HEK293 (cell line): ENCODE data around the gene SLC35E3.

Experiments
- CTCF ChIA-PET: fragments of 350-600 bp; formaldehyde crosslinking; extraction: SDS; loops from one replicate; lab custom pipeline; 2021; ENCODE audit warnings: antibody characterized with exemption; lab: Yijun Ruan, JAX
- POLR2A ChIA-PET: fragments of 300-600 bp; formaldehyde crosslinking; extraction: SDS; loops from one replicate; lab custom pipeline; 2020; ENCODE audit warnings: antibody characterized with exemption, inconsistent platforms; lab: Yijun Ruan, JAX
- H3K27ac ChIP-seq: fragments of 200-500 bp; sonication (Bioruptor generic); 2 replicates; pipeline ENCODE4 v1.5.1; 2014; ENCODE audit warnings: low read depth, low read length, control low read depth, inconsistent platforms; ENCODE audit errors: extremely low read depth
- H3K36me3 ChIP-seq, 2 experiments: fragments of 200-500 bp in 1 of 2; sonication (Bioruptor generic) in 1 of 2; 1 replicate in 1 of 2; 2 replicates in 1 of 2; pipeline ENCODE4 v1.5.1; 2014 to 2017; ENCODE audit warnings: inconsistent platforms in 2 of 2, low read length in 2 of 2; ENCODE audit not compliant: control insufficient read depth in 2 of 2, insufficient read depth in 1 of 2
- H3K4me1 ChIP-seq: fragments of 200-500 bp; sonication (Bioruptor generic); 2 replicates; pipeline ENCODE4 v1.5.1; 2014; ENCODE audit warnings: mild to moderate bottlenecking, low read length, inconsistent platforms; ENCODE audit not compliant: control insufficient read depth, insufficient read depth
- H3K4me3 ChIP-seq: 2 replicates; pipeline ENCODE4 v1.5.1; 2011; ENCODE audit warnings: low read depth, mild to moderate bottlenecking, control low read depth, low read length, moderate library complexity
- H3K9me3 ChIP-seq: fragments of 200-500 bp; sonication (Bioruptor generic); 2 replicates; pipeline ENCODE4 v1.5.1; 2014; ENCODE audit warnings: low read depth, low read length, inconsistent platforms; ENCODE audit not compliant: control insufficient read depth, insufficient read depth
- EGR2 ChIP-seq: fragments of 450-650 bp; formaldehyde crosslinking; IDR thresholded peaks from 2 replicates; pipeline ENCODE4 v1.5.1; 2016; ENCODE audit warnings: low read depth, missing biosample characterization, missing genetic modification characterization
- IKZF3 ChIP-seq: fragments of 450-650 bp; IDR thresholded peaks from 2 replicates; pipeline ENCODE4 v1.5.0; 2018; ENCODE audit warnings: missing biosample characterization, mild to moderate bottlenecking, missing genetic modification characterization, moderate library complexity
- ZBTB20 ChIP-seq: fragments of 450-650 bp; formaldehyde crosslinking; IDR thresholded peaks from 2 replicates; pipeline ENCODE4 v1.5.1; 2016; ENCODE audit warnings: missing biosample characterization, missing genetic modification characterization
- ZNF121 ChIP-seq: fragments of 450-650 bp; formaldehyde crosslinking; IDR thresholded peaks from 2 replicates; pipeline ENCODE4 v1.5.1; 2016; ENCODE audit warnings: missing biosample characterization, missing genetic modification characterization
- ZNF169 ChIP-seq: fragments of 450-650 bp; formaldehyde crosslinking; IDR thresholded peaks from 2 replicates; pipeline ENCODE4 v1.5.1; 2016; ENCODE audit warnings: missing biosample characterization, missing genetic modification characterization
- ZNF211 ChIP-seq: fragments of 450-650 bp; formaldehyde crosslinking; IDR thresholded peaks from 2 replicates; pipeline ENCODE4 v1.5.1; 2016; ENCODE audit warnings: low read depth, missing biosample characterization, missing genetic modification characterization
- ZNF274 ChIP-seq, 2 experiments: fragments of 200-500 bp in 1 of 2; fragments of 450-650 bp in 1 of 2; sonication (Bioruptor generic) in 1 of 2; formaldehyde crosslinking in 1 of 2; IDR thresholded peaks; 2 replicates each; pipeline versions ENCODE4 v1.5.1 to v1.6.1; 2014 to 2016; ENCODE audit warnings: borderline replicate concordance in 1 of 2, inconsistent platforms in 1 of 2, low read length in 1 of 2, missing biosample characterization in 1 of 2, missing genetic modification characterization in 1 of 2
- ZNF394 ChIP-seq: fragments of 450-650 bp; formaldehyde crosslinking; IDR thresholded peaks from 2 replicates; pipeline ENCODE4 v1.5.1; 2016; ENCODE audit warnings: missing biosample characterization, missing genetic modification characterization, mild to moderate bottlenecking, moderate library complexity, borderline replicate concordance
- ZNF555 ChIP-seq: fragments of 450-650 bp; formaldehyde crosslinking; conservative IDR thresholded peaks from 2 replicates; pipeline ENCODE4 v1.5.1; 2017; ENCODE audit warnings: missing biosample characterization, mild to moderate bottlenecking, missing genetic modification characterization, inconsistent platforms
- ZNF596 ChIP-seq: fragments of 450-650 bp; IDR thresholded peaks from 2 replicates; pipeline ENCODE4 v1.5.0; 2018; ENCODE audit warnings: missing biosample characterization, mild to moderate bottlenecking, missing genetic modification characterization, moderate library complexity
- ZNF624 ChIP-seq: fragments of 450-650 bp; formaldehyde crosslinking; IDR thresholded peaks from 2 replicates; pipeline ENCODE4 v1.5.1; 2017; ENCODE audit warnings: missing biosample characterization, missing genetic modification characterization
- ZNF629 ChIP-seq: fragments of 450-650 bp; formaldehyde crosslinking; IDR thresholded peaks from 2 replicates; pipeline ENCODE4 v1.5.1; 2017; ENCODE audit warnings: missing biosample characterization, missing genetic modification characterization
- ZNF670 ChIP-seq: fragments of 450-650 bp; formaldehyde crosslinking; IDR thresholded peaks from 2 replicates; pipeline ENCODE4 v1.5.1; 2016; ENCODE audit warnings: missing biosample characterization, missing genetic modification characterization, low read depth
- ZNF747 ChIP-seq: fragments of 450-650 bp; formaldehyde crosslinking; IDR thresholded peaks from 2 replicates; pipeline ENCODE4 v1.5.1; 2016; ENCODE audit warnings: missing biosample characterization, missing genetic modification characterization
- TF ChIP-seq, protein P1 (sequence below): fragments of 450-650 bp; formaldehyde crosslinking; IDR thresholded peaks from 2 replicates; pipeline ENCODE4 v1.5.1; 2016; ENCODE audit warnings: missing biosample characterization, missing genetic modification characterization
- TF ChIP-seq, protein P2 (sequence below): fragments of 450-650 bp; formaldehyde crosslinking; IDR thresholded peaks from 2 replicates; pipeline ENCODE4 v1.5.1; 2017; ENCODE audit warnings: missing biosample characterization, missing genetic modification characterization
- TF ChIP-seq, protein P3 (sequence below): fragments of 450-650 bp; formaldehyde crosslinking; IDR thresholded peaks from 2 replicates; pipeline ENCODE4 v1.5.1; 2016; ENCODE audit warnings: missing biosample characterization, missing genetic modification characterization
- TF ChIP-seq, protein P4 (sequence below): fragments of 450-650 bp; IDR thresholded peaks from 2 replicates; pipeline ENCODE4 v1.5.1; 2018; ENCODE audit warnings: missing biosample characterization, mild to moderate bottlenecking, missing genetic modification characterization

Gene SLC35E3

DNA sequence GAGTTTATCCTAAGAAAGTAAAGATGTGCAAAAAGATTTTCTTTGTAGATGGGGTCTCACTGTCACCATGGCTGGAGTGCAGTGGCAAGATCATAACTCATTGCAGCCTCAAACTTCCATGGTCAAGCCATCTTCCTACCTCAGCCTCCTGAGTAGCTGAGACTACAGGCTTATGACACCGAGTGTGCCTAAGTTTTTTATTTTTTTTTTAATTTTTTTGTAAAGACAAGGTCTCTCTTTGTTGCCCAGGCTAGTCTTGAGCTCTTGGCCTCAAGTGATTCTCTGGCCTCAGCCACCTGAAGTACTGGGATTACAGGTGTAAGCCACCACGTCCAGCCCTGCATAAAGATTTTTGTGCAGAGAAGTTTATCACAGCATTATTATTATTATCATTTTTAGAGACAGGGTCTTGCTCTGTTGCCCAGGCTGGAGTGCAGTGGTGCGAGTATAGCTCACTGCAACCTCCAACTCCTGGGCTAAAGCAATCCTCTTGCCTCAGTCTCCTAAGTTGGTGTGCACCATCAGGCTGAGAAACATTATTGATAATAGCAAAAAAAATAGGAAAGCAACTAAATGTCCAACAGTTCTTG is 42.7 kb downstream of the SLC35E3 start:
- Histone ChIP-seq H3K27ac (no peak overlapping the region), H3K4me3 (no peak overlapping the region), H3K9me3 (no peaks in the 10 kb centered on the region), H3K4me1 (peaks cover 4% of the 10 kb centered on the region; the same call in 1 of the 2 replicates), H3K36me3 (no peaks in the 10 kb centered on the region)
- ChIA-PET CTCF (interaction anchor here (0.7 kb wide), 1 partner anchor 16 kb away, joined by 4 read pairs; no protein-coding TSS in a partner anchor), POLR2A (no interaction called here)
- 0 out of 2 replicates have a peak, but pooled peaks have one; percentile 13 for TF ChIP-seq ZNF121 (tag by site-specific recombination)
- TF ChIP-seq ZNF670 (tag by site-specific recombination): no peak

DNA sequence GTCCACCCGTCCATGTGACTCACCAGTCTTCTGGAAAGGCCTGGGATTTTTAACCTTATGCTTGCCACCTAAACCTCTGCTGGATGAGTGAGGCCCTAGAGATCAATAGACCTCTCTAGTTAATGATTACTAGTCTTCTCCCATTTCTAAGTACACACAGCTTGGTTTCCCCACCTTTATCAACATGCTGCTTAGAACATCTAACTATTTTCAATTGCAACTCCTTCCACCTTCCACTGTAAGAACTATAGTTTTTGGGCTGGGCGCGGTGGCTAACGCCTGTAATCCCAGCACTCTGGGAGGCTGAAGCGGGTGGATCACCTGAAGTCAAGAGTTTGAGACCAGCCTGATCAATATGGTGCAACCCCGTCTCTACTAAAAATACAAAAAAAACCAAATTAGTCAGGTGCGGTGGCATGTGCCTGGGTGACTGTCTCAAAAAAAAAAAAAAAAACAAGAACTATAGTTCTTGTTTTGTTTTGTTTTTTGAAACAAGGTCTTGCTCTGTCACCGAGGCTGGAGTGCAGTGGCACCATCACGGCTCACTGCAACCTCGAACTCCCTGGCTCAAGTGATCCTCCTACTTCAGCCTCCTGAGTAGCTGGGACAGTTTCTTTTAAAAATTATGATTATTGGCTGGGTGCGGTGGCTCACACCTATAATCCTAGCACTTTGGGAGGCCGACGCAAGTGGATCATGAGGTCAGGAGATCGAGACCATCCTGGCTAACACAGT is 43.3 kb downstream of the SLC35E3 start:
- Histone ChIP-seq H3K4me3 (no peak overlapping the region), H3K27ac (no peak overlapping the region), H3K9me3 (no peaks in the 10 kb centered on the region), H3K36me3 (no peaks in the 10 kb centered on the region), H3K4me1 (peaks cover 4% of the 10 kb centered on the region; the same call in 1 of the 2 replicates)
- CTCF ChIA-PET: no interaction called here
- TF ChIP-seq, protein P1, sequence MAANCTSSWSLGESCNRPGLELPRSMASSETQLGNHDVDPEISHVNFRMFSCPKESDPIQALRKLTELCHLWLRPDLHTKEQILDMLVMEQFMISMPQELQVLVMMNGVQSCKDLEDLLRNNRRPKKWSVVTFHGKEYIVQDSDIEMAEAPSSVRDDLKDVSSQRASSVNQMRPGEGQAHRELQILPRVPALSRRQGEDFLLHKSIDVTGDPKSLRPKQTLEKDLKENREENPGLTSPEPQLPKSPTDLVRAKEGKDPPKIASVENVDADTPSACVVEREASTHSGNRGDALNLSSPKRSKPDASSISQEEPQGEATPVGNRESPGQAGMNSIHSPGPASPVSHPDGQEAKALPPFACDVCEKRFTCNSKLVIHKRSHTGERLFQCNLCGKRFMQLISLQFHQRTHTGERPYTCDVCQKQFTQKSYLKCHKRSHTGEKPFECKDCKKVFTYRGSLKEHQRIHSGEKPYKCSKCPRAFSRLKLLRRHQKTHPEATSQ (tag by site-specific recombination): no peak
- no peak for TF ChIP-seq ZNF169 (tag by site-specific recombination)
- no peak for TF ChIP-seq IKZF3
- TF ChIP-seq ZNF747 (tag by site-specific recombination): no peak
- TF ChIP-seq ZNF629 (tag by site-specific recombination): no peak
- no peak for TF ChIP-seq ZNF624
- no peak for TF ChIP-seq ZNF394 (tag by site-specific recombination)
- no peak for TF ChIP-seq ZNF596 (tag by site-specific recombination)
- TF ChIP-seq, protein P2, sequence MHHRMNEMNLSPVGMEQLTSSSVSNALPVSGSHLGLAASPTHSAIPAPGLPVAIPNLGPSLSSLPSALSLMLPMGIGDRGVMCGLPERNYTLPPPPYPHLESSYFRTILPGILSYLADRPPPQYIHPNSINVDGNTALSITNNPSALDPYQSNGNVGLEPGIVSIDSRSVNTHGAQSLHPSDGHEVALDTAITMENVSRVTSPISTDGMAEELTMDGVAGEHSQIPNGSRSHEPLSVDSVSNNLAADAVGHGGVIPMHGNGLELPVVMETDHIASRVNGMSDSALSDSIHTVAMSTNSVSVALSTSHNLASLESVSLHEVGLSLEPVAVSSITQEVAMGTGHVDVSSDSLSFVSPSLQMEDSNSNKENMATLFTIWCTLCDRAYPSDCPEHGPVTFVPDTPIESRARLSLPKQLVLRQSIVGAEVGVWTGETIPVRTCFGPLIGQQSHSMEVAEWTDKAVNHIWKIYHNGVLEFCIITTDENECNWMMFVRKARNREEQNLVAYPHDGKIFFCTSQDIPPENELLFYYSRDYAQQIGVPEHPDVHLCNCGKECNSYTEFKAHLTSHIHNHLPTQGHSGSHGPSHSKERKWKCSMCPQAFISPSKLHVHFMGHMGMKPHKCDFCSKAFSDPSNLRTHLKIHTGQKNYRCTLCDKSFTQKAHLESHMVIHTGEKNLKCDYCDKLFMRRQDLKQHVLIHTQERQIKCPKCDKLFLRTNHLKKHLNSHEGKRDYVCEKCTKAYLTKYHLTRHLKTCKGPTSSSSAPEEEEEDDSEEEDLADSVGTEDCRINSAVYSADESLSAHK (tag by site-specific recombination): no peak
- TF ChIP-seq ZBTB20 (tag by site-specific recombination): no peak
- TF ChIP-seq, protein P3, sequence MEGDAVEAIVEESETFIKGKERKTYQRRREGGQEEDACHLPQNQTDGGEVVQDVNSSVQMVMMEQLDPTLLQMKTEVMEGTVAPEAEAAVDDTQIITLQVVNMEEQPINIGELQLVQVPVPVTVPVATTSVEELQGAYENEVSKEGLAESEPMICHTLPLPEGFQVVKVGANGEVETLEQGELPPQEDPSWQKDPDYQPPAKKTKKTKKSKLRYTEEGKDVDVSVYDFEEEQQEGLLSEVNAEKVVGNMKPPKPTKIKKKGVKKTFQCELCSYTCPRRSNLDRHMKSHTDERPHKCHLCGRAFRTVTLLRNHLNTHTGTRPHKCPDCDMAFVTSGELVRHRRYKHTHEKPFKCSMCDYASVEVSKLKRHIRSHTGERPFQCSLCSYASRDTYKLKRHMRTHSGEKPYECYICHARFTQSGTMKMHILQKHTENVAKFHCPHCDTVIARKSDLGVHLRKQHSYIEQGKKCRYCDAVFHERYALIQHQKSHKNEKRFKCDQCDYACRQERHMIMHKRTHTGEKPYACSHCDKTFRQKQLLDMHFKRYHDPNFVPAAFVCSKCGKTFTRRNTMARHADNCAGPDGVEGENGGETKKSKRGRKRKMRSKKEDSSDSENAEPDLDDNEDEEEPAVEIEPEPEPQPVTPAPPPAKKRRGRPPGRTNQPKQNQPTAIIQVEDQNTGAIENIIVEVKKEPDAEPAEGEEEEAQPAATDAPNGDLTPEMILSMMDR: no peak
- TF ChIP-seq ZNF274 (IDR thresholded peaks at IDR 0.05; ENCODE audit: low read length): no peak
- no peak for TF ChIP-seq ZNF274 (tag by site-specific recombination; IDR thresholded peaks at IDR 0.05; ENCODE audit: borderline replicate concordance)
- TF ChIP-seq ZNF555: no peak
- no peak for TF ChIP-seq ZNF211 (tag by site-specific recombination)
- no peak for TF ChIP-seq EGR2 (tag by site-specific recombination)
- TF ChIP-seq, protein P4, sequence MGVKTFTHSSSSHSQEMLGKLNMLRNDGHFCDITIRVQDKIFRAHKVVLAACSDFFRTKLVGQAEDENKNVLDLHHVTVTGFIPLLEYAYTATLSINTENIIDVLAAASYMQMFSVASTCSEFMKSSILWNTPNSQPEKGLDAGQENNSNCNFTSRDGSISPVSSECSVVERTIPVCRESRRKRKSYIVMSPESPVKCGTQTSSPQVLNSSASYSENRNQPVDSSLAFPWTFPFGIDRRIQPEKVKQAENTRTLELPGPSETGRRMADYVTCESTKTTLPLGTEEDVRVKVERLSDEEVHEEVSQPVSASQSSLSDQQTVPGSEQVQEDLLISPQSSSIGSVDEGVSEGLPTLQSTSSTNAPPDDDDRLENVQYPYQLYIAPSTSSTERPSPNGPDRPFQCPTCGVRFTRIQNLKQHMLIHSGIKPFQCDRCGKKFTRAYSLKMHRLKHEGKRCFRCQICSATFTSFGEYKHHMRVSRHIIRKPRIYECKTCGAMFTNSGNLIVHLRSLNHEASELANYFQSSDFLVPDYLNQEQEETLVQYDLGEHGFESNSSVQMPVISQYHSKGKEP (tag by site-specific recombination): no peak
- POLR2A ChIA-PET: no interaction called here
